ENCODE results near the gene EGLN1.

DNA sequence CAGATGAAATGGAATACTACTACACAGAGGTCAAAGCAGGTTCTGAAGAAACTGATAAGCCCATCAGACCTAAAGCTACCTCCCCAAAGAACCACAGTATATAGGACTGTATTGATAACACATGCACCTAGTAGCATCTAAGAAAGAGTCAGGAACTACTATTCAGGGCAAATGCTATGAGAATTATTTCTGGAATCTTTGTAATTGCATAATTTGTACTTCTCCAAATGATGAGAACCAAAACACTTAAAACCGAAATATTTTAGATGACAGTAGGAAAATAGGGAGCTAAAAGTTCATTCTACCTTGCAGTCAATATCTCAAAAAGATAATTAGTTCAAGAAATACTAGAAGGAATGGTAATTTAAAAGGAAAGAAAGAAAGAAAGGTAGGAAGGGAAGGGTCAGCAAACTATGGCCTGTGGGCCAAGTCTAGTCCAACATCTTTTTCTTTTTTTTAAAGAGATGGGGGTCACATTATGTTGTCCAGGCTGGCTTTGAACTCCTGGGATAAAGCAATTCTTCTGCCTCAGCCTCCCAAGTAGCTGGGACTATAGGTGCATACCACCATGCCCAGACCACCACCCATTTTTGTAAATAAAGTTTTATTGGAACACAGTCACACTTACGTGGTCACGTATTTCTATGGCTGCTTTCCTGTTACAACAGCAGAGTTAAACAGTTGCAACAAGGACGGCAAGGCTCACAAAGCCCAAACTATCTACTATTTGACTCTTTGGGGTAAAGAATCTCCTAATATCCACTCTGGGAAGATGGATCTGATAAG lies 24.0 kb downstream of the EGLN1 start:
- TF ChIP-seq RAD21 (IDR thresholded peaks at IDR 0.05; ENCODE audit: low read depth): no peak
- TF ChIP-seq TCF12 (IDR thresholded peaks at IDR 0.05; ENCODE audit: low read depth): no peak
- TF ChIP-seq EP300 (IDR thresholded peaks at IDR 0.05; ENCODE audit: borderline replicate concordance): no peak
- TF ChIP-seq, protein P1, sequence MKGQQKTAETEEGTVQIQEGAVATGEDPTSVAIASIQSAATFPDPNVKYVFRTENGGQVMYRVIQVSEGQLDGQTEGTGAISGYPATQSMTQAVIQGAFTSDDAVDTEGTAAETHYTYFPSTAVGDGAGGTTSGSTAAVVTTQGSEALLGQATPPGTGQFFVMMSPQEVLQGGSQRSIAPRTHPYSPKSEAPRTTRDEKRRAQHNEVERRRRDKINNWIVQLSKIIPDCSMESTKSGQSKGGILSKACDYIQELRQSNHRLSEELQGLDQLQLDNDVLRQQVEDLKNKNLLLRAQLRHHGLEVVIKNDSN (IDR thresholded peaks at IDR 0.05): no peak
